ENCODE measurements around the gene KRT76.

The KRT76 gene

GRCh38 chr12:52776913-52777395 lies at the start of gene KRT76:
Gene KRT76, minus strand, starts transcription at chr12:52777345. Its CDS starts 54 bp downstream, at chr12:52777291.
- DNase-seq = no peak

GRCh38 chr12:52825961-52826360 lies 48.8 kb upstream of the KRT76 start:
- no peak for DNase-seq

- DNase-seq = no peak
Observed at GRCh38 chr12:52824741-52825410, 47.7 kb upstream of the KRT76 start.

GRCh38 chr12:52823761-52824450 lies 46.8 kb upstream of the KRT76 start:
- DNase-seq = no peak

- no peak for DNase-seq
Observed at GRCh38 chr12:52822771-52823510, 45.8 kb upstream of the KRT76 start.

- DNase-seq = no peak
Observed at GRCh38 chr12:52821826-52822660, 44.9 kb upstream of the KRT76 start.

- DNase-seq = no peak
Observed at GRCh38 chr12:52821071-52821730, 44.1 kb upstream of the KRT76 start.

GRCh38 chr12:52820521-52820920 lies 43.4 kb upstream of the KRT76 start:
- DNase-seq = no peak

- DNase-seq = no peak
Observed at GRCh38 chr12:52819731-52820510, 42.8 kb upstream of the KRT76 start.

GRCh38 chr12:52818887-52819420 lies 41.8 kb upstream of the KRT76 start:
- DNase-seq = no peak

GRCh38 chr12:52818388-52818787 lies 41.2 kb upstream of the KRT76 start:
- no peak for DNase-seq

GRCh38 chr12:52817699-52818238 lies 40.6 kb upstream of the KRT76 start:
- no peak for DNase-seq

GRCh38 chr12:52817003-52817698 lies 40.0 kb upstream of the KRT76 start:
- DNase-seq = no peak

- no peak for DNase-seq
Observed at GRCh38 chr12:52815676-52816588, 38.8 kb upstream of the KRT76 start.

- DNase-seq = no peak
Observed at GRCh38 chr12:52815161-52815560, 38.0 kb upstream of the KRT76 start.

- DNase-seq = no peak
Observed at GRCh38 chr12:52814710-52815155, 37.6 kb upstream of the KRT76 start.

- DNase-seq = no peak
Observed at GRCh38 chr12:52813885-52814709, 37.0 kb upstream of the KRT76 start, which contains the start of gene KRT4. Gene KRT4, minus strand, starts transcription at chr12:52814116. Its CDS starts 58 bp downstream, at chr12:52814058.

Data from activated CD4-positive, alpha-beta T cell treated with anti-CD3 and anti-CD28 coated beads, Interleukin-2, amount 50 U/mL, for 48 hours (primary cell).